ENCODE data around the gene MORN5.

The MORN5 gene

GRCh38 chr9:122220673-122221182 is 61.0 kb downstream of the MORN5 start:
- no peak overlapping the region for H3K4me3 ChIP-seq (ENCODE audit: low read depth, low read length)
- TF ChIP-seq CTCF (IDR thresholded peaks at IDR 0.05; ENCODE audit: low read depth, low read length), result no peak

GRCh38 chr9:122221183-122221811 is 61.6 kb downstream of the MORN5 start:
- TF ChIP-seq CTCF (IDR thresholded peaks at IDR 0.05; ENCODE audit: low read depth, low read length), result no peak
- H3K4me3 ChIP-seq (ENCODE audit: low read depth, low read length), result no peak overlapping the region

- no peak for TF ChIP-seq CTCF (IDR thresholded peaks at IDR 0.05; ENCODE audit: low read depth, low read length)
- no peak overlapping the region for H3K4me3 ChIP-seq (ENCODE audit: low read depth, low read length)
Observed at GRCh38 chr9:122222791-122223190, 63.1 kb downstream of the MORN5 start.

GRCh38 chr9:122223435-122223834 is 63.7 kb downstream of the MORN5 start:
- no peak overlapping the region for H3K4me3 ChIP-seq (ENCODE audit: low read depth, low read length)
- TF ChIP-seq CTCF (IDR thresholded peaks at IDR 0.05; ENCODE audit: low read depth, low read length), result no peak

- no peak overlapping the region for H3K4me3 ChIP-seq (ENCODE audit: low read depth, low read length)
- TF ChIP-seq CTCF (IDR thresholded peaks at IDR 0.05; ENCODE audit: low read depth, low read length), result no peak
Observed at GRCh38 chr9:122225312-122226141, 65.8 kb downstream of the MORN5 start.

- H3K4me3 ChIP-seq (ENCODE audit: low read depth, low read length), result no peak overlapping the region
- no peak for TF ChIP-seq CTCF (IDR thresholded peaks at IDR 0.05; ENCODE audit: low read depth, low read length)
Observed at GRCh38 chr9:122226142-122226757, 66.5 kb downstream of the MORN5 start.

Measured in WI38 (cell line).